ENCODE data around the gene TMEM39B.

- TF ChIP-seq EZH2 (IDR thresholded peaks at IDR 0.05; ENCODE audit: borderline replicate concordance, low read length): no peak
- no peak for TF ChIP-seq CTCF (IDR thresholded peaks at IDR 0.05; ENCODE audit: low read length)
Observed at GRCh38 chr1:32062867-32063230, 9.9 kb upstream of the TMEM39B start.
